ENCODE results near the gene LPP.
"Not testable (repeated sequence)": the region's sequence is repeated elsewhere in the genome, so short reads cannot be mapped to it uniquely, and the experiment has no call there.

LPP gene

DNA sequence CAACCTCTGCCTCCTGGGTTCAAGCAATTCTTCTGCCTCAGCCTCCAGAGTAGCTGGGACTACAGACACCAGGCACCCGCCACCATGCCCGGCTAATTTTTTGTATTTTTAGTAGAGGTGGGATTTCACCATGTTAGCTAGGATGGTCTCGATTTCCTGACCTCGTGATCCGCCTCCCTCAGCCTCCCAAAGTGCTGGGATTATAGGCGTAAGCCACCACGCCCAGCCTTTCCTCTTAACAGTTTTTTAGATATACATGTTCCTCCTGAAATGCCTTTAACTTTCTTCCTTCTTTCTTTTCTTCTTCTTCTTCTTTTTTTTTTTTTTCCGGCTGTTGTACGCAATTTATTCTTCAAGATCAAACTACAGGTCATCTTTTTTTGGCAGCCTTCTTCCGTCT is 548.1 kb downstream of the LPP start:
- DNase-seq: not testable (repeated sequence)

DNA sequence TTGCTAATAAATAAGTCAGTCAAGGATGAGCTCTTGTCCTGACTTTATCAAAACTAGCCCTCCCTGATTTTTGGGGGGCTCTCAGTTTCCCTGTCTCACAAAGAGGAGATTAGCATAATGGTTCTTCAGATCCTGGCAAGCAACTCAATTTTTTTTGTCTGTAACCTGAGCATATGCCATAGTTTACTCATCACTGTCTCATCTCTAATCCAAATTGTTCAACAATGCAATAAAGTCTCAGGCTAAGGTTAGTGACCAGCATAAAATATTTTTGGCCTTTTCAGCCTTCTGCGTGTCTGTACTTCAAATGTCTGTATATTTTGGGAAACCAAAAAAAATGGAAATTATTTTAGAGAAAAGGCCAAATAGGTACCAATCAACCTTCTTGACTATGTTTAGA is 552.2 kb downstream of the LPP start:
- DNase-seq: no peak

DNA sequence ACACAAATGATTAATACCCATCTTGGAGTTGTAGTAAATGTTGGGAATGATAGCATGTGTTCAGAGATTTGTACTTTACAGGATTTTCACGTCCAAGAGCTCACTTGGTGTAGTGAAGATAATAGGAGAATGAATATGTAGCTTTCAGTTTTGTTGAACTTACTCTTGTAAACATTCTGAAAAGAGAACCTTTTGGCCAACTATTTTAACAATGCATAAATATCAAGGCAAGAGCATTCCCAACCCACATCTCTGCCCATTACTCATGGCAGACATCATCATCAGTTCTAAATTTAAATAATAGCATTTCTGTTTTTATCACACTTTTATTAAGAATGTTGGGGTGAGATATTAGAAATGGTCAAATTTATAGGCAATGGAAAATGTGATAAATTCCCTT is 552.6 kb downstream of the LPP start:
- no peak for DNase-seq

DNA sequence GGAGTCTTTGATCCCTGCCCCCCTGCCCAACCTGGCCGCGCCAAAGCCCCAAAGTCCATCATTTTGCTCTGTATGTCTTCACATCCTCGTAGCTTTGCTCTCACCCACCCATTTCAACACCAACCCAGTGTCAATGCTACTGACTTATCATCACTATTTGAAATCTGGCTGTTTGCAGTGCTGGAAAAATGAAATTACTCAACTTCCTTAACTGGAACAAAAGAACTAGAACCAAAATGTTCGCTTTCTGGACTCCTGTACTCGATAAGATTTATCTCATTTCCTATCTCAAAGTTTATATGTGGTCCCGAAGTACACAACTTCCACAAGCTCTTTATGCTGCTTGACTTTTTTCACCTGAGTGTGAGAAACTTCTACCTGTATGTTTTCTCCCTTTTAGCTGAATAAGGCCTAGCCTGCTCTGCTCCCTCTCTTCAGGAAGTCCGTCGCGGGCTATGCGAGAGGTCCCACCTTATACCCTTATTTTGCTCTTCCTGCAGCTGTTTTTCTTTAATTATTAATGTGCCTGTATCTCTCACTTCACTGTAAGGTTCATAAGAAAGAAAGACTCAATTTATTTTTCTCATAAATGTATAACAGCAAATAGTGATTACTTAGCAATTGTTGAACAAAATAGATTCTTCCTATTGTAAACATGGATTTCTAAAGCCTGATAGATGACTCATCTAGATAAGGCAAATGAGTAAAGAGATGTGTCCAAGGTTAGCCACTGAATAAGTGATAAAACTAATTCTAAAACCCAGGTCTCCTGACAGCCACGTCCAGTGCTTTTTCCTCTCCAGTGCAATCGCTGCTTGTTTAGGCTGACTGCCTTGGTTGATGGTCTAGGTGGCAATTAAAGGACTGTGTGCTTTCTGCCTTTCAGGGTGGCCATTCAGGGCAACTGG is 553.7 kb downstream of the LPP start:
- no peak for DNase-seq

DNA sequence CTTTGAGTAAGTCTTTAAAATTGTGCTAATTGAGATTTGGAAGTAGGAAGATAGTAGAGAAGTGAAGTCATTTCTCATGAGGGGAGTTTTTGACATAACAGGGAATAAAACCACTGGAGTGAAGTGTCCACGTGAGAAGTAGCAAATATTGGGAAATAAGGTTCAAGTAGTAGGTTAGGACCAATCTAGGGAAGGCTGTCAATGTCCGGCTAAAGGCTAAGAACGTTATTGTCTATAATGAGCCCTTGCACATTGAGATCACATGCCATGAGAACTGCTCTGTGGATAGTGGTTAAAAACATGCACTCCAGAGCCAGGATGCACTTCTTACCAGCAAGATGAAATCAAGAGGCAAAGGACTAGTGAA is 557.9 kb downstream of the LPP start:
- no peak for DNase-seq

DNA sequence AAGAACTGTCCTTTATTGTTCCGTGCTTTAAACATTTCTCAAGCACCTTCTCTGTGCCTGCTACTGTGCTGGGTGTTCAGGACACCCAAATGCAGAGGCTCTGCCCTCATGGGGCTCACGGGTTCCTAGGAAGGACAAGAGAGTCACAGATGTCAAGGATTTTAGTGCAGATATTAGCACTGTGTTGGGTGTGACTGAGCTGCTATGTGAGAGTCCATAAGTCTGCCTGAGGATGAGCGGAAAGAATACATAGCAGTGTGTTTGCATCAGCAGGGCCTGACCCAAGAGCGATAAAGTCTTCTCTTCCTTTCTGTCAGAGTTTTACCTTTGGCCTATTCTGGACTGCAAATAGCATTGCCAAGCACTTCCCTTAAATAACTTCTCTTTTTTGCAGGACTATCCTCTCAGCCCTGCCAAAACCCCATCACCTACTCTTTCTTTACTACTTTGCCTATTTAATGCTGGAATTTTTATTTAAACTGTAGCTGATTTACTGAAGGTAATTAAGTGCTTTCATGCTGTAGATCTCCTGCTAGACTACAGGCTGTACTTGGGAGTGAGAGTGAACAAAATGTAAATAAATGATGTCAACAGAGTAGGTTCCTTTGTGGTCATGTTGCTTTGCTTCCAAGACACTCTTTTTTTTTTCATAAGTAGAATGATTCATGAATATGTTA is 558.4 kb downstream of the LPP start:
- DNase-seq: peak; percentile 60

DNA sequence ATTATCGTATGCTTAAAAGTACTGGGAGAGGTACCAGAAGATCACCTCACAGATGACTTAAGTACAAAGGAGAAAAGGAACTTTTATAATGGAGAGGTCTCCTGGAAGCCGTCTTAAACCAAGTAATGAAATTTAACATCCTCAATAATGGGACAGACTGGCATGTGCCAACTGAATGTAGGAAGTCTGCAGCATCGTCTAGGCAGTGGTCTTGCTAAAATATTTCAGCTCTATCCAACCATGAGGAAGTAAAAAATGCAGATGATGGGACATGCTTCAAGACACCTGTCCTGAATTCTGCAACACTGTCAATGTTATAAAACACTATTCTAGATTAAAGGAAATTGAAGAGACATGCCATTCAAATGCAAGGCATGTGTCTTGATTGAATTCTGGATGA is 559.0 kb downstream of the LPP start:
- DNase-seq: no peak

DNA sequence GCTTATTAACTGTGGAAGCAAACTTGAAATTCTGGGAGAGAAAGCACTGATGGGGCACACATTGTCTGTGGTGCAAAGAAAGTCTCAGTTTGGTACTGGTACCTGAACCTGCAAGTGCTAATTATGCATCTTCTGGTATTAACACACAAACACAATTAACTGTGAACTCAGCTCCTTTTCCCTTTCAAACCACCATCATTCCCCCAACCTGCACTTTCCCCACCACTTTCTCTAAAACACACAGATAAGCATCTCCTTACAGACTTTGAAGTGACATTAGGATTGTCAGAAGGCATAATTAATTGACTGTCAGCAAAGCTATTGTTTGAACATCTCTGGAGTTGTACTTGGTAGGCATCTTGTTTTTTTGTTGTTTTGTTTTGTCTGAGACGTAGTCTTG is 565.6 kb downstream of the LPP start:
- no peak for DNase-seq

DNA sequence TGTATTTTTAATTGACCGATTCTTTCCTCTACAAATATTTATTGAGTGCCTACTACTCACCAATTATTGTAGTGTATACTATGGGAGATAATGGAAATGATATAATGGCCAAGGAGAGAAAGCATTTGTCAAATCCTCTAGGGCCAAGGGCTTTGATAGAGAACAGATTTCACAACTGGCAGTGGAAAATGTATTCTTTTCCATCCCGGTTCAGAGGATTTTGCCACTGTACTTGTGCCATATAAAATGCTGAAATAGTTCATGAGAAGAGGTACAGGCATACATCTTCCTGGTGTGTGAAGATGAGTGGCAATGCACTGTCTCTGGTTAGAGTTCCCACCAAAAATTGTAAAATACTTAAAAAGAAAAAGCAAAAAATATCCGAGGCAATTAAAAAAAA is 566.3 kb downstream of the LPP start:
- no peak for DNase-seq

DNA sequence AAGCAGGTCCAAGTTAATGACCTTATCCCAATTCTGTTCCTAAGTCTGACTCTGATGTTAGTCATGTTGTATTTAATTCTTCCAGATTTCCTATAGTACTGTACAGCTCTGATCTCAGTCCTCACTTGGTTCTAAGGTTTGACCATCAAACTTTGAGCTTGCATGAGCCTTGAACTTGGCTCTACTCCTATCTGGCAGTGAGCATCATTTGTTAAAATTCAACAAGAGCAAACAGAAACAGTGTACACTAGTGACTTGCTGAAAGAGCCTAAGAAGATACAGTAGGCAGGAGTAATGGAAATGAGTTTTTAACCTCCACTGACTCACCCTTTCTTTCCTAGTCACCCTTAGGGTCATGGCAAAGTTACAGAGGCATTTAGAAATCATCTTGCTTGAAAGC is 566.7 kb downstream of the LPP start:
- no peak for DNase-seq

DNA sequence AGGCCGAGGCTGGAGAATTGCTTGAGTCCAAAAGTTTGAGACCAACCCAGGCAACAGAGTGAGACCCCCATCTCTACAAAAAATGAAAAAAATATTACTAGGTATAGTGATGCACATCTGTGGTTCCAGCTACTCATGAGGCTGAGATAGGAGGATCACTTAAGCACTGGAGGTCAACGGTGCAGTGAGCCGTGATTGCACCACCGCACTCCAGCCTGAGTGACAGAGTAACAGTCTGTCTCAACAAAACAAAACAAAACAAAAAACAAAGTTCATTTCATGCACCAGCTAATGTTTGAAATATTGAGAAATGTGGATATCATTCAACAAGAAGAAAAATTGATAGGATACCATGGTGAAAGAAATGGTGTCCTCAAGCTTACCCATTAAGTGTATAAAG is 567.4 kb downstream of the LPP start:
- DNase-seq: no peak

DNA sequence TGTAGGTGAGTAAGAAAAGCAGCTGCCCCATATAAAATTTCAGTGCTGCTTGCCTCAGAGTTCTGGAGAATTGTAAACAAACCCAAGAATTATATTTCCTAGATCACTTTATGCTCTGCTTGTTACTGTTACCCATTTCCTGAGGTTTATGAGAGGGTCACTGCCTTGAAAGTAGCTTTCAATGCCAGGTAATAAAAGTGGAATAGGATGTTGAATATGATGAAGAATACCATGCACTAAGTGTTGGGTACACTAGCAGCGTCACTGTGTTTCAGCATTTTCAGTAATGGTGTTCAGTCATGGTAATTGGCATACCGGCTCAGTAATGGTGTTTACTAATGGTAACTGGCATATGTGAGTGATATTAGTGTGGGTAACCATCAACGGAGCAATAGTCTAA is 568.0 kb downstream of the LPP start:
- peak; percentile 38 for DNase-seq

DNA sequence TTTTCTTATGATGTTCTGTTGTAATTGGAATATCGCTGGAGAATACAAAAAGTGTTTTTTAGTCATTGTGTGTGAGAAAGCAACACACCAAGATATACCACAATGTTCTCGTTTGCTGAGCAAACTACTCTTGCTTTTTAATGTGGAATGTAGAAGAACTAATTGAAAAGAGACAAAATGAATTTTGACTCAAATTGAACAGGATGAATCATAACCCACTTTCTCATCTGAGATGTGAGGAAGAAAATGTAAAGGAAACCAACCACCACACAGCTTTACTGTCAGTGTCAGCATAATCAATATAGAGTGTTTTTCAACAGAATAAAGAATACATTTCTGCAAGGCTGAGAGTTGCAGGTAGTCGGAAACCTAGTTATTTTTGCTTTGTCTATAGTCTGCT is 569.0 kb downstream of the LPP start:
- DNase-seq: no peak

DNA sequence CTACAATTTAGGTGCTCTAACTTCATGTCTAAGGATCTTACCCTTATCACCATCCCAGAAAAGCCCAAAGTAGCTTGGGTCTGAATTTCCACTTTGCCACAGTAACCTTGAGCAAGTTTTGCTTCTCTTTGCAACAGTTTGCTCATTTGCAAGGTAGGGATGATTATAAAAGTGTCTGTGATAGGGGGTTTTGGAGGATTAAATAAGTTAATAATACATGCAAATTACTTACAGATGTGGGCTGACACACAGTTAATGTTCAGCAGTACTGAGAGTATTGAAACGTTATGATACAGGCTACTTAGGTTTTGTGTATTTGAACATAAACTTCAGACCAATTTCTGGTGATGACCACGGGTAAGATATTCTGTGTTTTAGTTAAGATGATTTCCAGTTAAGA is 573.1 kb downstream of the LPP start:
- DNase-seq: no peak

DNA sequence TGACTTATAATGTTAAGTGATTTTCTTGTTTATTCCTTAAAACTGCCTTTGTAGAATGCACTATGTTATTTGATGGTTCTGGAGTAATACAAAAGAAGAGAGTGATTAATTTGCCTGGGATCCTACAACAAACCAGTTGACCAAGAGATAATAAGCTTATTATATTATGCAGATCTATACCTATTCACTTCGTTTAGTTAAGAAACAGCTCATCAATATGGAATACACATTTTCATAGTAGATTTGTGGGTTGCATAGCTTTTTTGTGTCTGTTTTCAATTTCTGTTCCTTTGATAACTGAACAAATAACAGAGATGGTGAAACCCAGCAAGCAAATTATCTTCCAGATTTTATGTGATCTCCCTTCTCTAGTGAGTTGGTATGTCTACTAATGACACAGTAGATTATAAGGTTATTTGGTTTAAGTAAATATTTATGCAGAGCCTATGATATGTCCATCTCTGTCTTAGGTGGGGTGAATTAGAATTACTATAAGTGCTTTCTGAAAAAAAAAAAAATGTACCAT is 574.5 kb downstream of the LPP start:
- no peak for DNase-seq

DNA sequence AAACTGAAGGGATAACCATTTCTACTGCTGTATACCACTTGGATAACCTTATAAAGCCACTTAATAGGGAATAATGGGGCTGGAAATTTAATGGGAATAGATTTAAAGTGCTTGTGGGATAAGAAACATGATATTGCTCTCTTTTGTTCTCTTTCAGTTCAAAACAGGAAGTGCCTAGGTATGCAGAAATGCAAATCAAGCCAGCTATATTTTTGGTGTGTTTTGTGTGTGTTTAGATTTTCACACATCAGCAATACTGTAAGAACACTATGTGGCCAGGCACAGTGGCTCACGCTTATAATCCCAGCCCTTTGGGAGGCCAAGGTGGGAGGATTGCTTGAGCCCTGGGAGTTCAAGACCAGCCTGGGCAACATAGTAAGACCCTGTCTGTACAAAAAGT is 575.5 kb downstream of the LPP start:
- DNase-seq: no peak

DNA sequence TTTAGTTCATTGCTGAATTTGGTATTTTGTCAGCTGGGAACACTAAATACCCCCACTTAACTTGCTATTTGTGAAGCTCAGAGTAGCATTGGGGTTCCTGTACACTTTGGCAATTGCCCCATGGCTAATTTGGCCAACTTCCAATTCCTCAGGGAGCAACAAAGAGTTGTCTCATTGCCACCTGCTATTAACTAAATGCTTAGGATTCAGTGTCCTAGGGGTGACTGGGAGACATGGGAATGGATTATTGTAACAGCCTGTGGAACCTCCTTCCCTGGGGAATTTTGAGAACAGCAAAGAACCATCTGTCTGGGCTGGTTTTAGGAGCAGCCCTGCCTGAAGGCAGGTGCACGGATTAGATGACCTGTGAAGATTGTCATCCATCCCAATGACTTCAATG is 580.4 kb downstream of the LPP start:
- DNase-seq: peak; percentile 88

DNA sequence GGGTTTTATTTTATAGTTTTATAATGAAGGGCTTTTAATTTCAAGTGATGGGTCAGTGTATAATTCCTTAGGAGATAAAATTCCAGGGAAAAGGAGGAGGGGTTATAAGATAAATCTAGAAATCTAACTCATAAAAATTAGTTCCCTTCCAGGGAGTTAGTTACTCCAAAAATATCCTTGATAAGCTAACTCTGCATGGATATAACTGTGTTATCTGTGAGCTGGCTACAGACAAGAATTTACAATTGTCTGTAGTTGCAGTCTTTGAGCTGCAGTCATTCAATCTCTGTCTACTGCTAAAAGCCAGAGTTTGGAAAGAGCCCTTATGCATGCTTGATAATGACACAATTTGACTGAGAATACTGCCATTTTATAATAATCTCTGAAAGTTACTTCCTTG is 585.6 kb downstream of the LPP start:
- DNase-seq: no peak

DNA sequence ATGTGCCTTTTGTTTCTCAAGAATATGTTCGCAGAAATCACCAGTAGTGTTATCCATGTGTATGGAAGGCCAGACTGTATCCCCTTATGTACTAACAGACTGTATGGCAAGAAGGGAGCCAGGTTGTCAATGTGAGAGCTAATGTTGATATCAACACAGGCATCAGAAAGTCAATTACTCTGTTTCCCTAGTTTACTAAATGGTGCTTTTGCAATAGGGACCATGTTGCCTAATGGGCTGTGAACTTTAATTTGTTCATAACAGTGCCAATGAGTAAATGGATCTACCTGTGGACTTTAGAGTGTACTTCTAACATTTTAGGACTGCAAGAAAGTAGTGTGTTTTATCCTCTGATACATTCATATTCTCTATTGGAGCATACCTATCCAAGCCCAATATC is 586.1 kb downstream of the LPP start:
- no peak for DNase-seq

DNA sequence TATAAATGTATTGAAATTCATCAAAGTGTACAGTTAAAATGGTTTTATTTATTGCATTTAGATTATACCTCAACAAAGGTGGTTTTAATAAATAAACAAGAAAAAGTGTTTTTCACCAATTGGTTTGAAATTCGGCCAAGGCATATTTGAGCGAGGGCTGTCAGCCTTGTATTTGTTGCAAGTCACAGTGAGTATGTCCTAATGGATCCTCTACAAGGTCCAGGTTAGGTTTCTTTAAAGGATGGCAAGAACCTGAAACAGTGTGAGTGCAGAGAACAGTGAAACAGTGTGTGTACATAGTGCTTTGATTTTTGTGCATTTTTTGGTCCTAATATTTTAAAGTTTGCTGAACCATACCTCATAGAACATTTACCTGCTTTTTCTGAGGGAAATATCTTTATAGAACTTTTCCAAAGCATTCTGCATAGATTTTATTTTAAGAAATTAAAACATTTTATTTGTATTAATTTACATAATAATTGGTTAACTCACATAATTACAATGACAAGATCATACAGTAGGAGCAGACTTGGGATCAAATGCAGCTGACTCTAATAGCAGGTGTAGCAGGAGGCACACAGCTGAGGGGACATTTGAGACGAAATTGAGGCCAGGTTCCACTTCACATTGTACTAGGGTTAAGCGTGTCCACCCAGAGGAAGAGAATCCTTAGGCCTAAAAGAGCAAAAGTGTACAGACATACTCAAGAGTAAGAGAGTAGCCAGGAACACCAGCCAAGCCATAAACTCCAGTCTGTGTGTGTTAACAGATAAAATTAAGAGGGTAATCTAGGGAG is 589.0 kb downstream of the LPP start:
- DNase-seq: peak; percentile 67

DNA sequence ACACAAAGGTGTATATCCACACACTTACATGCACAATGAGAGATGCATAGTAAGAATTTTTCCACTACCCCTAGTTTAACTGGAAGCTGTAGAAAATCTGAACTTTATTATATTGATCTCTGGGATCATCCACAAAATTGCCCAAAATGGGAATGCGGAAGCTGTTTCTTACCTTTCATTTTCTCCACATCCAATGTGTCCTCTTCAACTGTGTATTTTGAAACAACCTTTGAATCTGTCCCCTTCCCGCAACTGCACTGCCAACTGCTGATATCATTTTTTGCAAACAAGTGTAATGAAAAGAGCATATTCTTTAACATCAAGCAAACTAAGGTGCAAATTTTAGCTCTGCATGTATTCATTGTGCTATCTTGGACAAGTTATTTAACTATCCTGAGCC is 590.2 kb downstream of the LPP start:
- DNase-seq: no peak

DNA sequence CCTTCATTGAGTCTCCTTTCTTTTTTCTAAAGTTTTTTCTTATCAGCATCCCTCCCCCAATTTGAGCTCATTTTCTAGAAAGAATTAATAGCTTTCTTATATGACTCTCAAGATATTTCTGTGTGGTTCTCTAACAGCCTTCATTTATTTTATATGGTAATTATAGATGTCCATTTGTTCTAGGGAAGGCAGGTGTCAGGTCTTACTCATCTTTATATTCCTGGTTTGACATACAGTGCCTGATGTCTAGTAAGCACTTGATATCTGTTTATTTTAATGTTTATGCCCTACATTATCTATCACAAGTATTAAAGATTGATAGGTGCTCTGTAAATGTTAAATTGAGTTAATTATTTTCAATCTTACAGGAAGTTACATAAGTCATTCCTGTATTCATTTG is 591.1 kb downstream of the LPP start:
- no peak for DNase-seq

DNA sequence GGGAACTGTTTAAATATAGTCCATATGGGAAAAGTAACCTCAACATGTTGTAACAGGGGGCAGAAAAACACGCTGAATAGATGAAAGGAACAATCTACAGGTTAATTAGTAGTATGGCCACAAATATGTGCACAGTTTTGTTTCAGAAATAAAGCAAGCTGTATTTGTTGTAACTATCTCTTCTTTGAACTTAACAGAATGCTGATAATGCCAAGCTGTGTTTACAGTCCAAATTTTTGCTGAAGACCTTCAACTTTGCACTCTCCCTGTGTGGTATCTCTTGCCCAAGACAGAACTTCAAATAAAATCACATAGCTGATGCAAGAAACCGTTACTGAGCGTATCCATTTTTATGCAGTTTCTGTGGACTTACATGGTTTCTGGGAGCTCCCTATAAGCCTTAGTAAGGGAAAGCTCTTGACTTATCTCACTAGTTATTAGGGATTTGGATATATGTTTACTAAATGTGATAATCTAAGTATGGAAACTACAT is 592.4 kb downstream of the LPP start:
- DNase-seq: no peak

All from DMS79 treated with DMSO at 0.1 percent for 48 hours (cell line).